Measurements from ENCODE around the gene FKBP7.

FKBP7 gene

GRCh38 chr2:178426388-178426787, 52.0 kb downstream of the FKBP7 start:
- no peak for TF ChIP-seq POLR2AphosphoS5 (IDR thresholded peaks at IDR 0.05; ENCODE audit: low read depth, low read length)
- TF ChIP-seq FOXP2 (optimal IDR thresholded peaks at IDR 0.05; ENCODE audit: borderline replicate concordance, extremely low read depth, extremely low read length, insufficient read depth): no peak
- TF ChIP-seq, protein P1, sequence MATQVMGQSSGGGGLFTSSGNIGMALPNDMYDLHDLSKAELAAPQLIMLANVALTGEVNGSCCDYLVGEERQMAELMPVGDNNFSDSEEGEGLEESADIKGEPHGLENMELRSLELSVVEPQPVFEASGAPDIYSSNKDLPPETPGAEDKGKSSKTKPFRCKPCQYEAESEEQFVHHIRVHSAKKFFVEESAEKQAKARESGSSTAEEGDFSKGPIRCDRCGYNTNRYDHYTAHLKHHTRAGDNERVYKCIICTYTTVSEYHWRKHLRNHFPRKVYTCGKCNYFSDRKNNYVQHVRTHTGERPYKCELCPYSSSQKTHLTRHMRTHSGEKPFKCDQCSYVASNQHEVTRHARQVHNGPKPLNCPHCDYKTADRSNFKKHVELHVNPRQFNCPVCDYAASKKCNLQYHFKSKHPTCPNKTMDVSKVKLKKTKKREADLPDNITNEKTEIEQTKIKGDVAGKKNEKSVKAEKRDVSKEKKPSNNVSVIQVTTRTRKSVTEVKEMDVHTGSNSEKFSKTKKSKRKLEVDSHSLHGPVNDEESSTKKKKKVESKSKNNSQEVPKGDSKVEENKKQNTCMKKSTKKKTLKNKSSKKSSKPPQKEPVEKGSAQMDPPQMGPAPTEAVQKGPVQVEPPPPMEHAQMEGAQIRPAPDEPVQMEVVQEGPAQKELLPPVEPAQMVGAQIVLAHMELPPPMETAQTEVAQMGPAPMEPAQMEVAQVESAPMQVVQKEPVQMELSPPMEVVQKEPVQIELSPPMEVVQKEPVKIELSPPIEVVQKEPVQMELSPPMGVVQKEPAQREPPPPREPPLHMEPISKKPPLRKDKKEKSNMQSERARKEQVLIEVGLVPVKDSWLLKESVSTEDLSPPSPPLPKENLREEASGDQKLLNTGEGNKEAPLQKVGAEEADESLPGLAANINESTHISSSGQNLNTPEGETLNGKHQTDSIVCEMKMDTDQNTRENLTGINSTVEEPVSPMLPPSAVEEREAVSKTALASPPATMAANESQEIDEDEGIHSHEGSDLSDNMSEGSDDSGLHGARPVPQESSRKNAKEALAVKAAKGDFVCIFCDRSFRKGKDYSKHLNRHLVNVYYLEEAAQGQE (IDR thresholded peaks at IDR 0.05; ENCODE audit: insufficient read depth in 1 of 2, low read depth in 2 of 2, low read length in 2 of 2): no peak
- no peak for TF ChIP-seq TAF1 (IDR thresholded peaks at IDR 0.05; ENCODE audit: borderline replicate concordance, insufficient read depth, low read length)
- TF ChIP-seq SIN3A (IDR thresholded peaks at IDR 0.05; ENCODE audit: borderline replicate concordance, insufficient read depth, low read length): no peak

DNA sequence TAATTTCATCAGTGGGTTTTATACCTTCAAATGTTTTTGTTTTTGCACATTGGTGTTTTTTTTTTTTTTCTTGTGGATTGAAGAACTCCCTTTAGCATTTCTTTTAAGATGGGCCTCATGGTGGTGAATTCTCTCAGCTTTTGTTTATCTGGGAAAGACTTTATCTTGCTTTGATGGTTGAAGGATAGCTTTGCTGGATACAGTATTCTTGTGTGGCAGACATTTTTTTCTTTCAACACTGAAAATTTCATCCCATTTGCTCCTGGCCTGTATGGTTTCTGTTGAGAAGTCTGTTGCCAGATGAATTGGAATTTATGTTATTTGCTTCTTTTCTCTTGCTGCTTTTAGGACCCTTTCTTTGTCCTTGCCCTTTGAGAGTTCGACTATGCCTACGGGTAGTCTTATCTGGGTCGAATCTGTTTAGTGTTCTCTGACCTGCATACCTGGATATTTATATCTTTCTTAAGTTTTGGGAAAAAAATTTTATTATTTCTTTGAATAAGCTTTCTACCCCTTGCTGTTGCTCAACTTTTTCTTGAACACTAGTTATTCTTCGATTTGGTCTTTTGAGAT, 53.1 kb downstream of the FKBP7 start:
- TF ChIP-seq POLR2AphosphoS5 (IDR thresholded peaks at IDR 0.05; ENCODE audit: low read depth, low read length) (no peak), FOXP2 (optimal IDR thresholded peaks at IDR 0.05; ENCODE audit: borderline replicate concordance, extremely low read depth, extremely low read length, insufficient read depth) (no peak), SIN3A (IDR thresholded peaks at IDR 0.05; ENCODE audit: borderline replicate concordance, insufficient read depth, low read length) (no peak), TAF1 (IDR thresholded peaks at IDR 0.05; ENCODE audit: borderline replicate concordance, insufficient read depth, low read length) (no peak)
- TF ChIP-seq, protein P1 (IDR thresholded peaks at IDR 0.05; ENCODE audit: insufficient read depth in 1 of 2, low read depth in 2 of 2, low read length in 2 of 2): no peak

- TF ChIP-seq, protein P1 (IDR thresholded peaks at IDR 0.05; ENCODE audit: insufficient read depth in 1 of 2, low read depth in 2 of 2, low read length in 2 of 2): no peak
- TF ChIP-seq POLR2AphosphoS5 (IDR thresholded peaks at IDR 0.05; ENCODE audit: low read depth, low read length) (no peak), SIN3A (IDR thresholded peaks at IDR 0.05; ENCODE audit: borderline replicate concordance, insufficient read depth, low read length) (no peak), TAF1 (IDR thresholded peaks at IDR 0.05; ENCODE audit: borderline replicate concordance, insufficient read depth, low read length) (no peak), FOXP2 (optimal IDR thresholded peaks at IDR 0.05; ENCODE audit: borderline replicate concordance, extremely low read depth, extremely low read length, insufficient read depth) (no peak)
Observed at GRCh38 chr2:178422097-178422496, 56.3 kb downstream of the FKBP7 start.

- no peak for TF ChIP-seq TAF1 (IDR thresholded peaks at IDR 0.05; ENCODE audit: borderline replicate concordance, insufficient read depth, low read length)
- TF ChIP-seq POLR2AphosphoS5 (IDR thresholded peaks at IDR 0.05; ENCODE audit: low read depth, low read length): no peak
- no peak for TF ChIP-seq SIN3A (IDR thresholded peaks at IDR 0.05; ENCODE audit: borderline replicate concordance, insufficient read depth, low read length)
- TF ChIP-seq, protein P1 (IDR thresholded peaks at IDR 0.05; ENCODE audit: insufficient read depth in 1 of 2, low read depth in 2 of 2, low read length in 2 of 2): no peak
- TF ChIP-seq FOXP2 (optimal IDR thresholded peaks at IDR 0.05; ENCODE audit: borderline replicate concordance, extremely low read depth, extremely low read length, insufficient read depth): no peak
Observed at GRCh38 chr2:178420463-178420999, 57.9 kb downstream of the FKBP7 start.

Measured in PFSK-1 (cell line).